Naive thymus-derived CD4-positive, alpha-beta T cell (primary cell): ENCODE results near the gene OGFOD2. TPM values are rescaled to one million over a fixed set of nuclear protein-coding genes. Genes with fewer than 3 reads are reported as not detected.

ENCODE experiments used
- ATAC-seq: fragments of 150-1000 bp; cut with Tn5 transposase; 2 replicates; pipeline ENCODE4 v1.10.0; 2021; ENCODE audit warnings: mild to moderate bottlenecking, moderate library complexity
- CTCF ChIA-PET: fragments of 350-600 bp; sonication (Branson Sonifier 250); formaldehyde crosslinking; loops from one replicate; lab custom pipeline; 2021; ENCODE audit warnings: antibody characterized with exemption; lab: Charles Lee
- POLR2A ChIA-PET: fragments of 350-600 bp; sonication (Branson Sonifier 250); formaldehyde crosslinking; loops from one replicate; lab custom pipeline; 2021; ENCODE audit warnings: antibody characterized with exemption, inconsistent platforms; lab: Charles Lee
- DNase-seq, 9 donors: peaks; one replicate each; pipeline versions ENCODE4 v3.0.0 to v3.0.0-alpha.2; 2020 to 2022; ENCODE audit warnings: mixed read lengths in 1 of 9
- H3K27ac ChIP-seq: one replicate; pipeline ENCODE4 v1.7.0; 2013; ENCODE audit warnings: mild to moderate bottlenecking, low read depth, low read length, moderate library complexity
- H3K27me3 ChIP-seq, 2 donors: one replicate each; pipeline ENCODE4 v1.7.0; 2013; ENCODE audit warnings: low read length in 2 of 2, mild to moderate bottlenecking in 2 of 2, moderate library complexity in 2 of 2; ENCODE audit not compliant: control insufficient read depth in 2 of 2, insufficient read depth in 2 of 2
- H3K36me3 ChIP-seq, 3 experiments: 1 replicate in 2 of 3; 2 replicates in 1 of 3; pipeline ENCODE4 v1.7.0; 2013; ENCODE audit warnings: low read length in 3 of 3, mild to moderate bottlenecking in 3 of 3, moderate library complexity in 1 of 3; ENCODE audit not compliant: insufficient read depth in 3 of 3, control insufficient read depth in 2 of 3
- H3K4me1 ChIP-seq, 2 donors: one replicate each; pipeline ENCODE4 v1.7.0; 2013; ENCODE audit warnings: low read length in 2 of 2, mild to moderate bottlenecking in 2 of 2, moderate library complexity in 1 of 2; ENCODE audit not compliant: control insufficient read depth in 2 of 2, insufficient read depth in 2 of 2
- H3K4me3 ChIP-seq: 2 replicates; pipeline ENCODE4 v1.7.0; 2013; ENCODE audit warnings: mild to moderate bottlenecking, low read length
- H3K9me3 ChIP-seq, 3 experiments: 1 replicate in 2 of 3; 2 replicates in 1 of 3; pipeline ENCODE4 v1.7.0; 2013; ENCODE audit warnings: low read length in 3 of 3; ENCODE audit not compliant: control insufficient read depth in 2 of 3
- H3K27ac Mint-ChIP-seq, 9 donors: one replicate each; pipeline ENCODE4 v1.8.0; 2020 to 2022; ENCODE audit warnings: mixed read lengths in 9 of 9, mild to moderate bottlenecking in 8 of 9, moderate library complexity in 5 of 9, inconsistent platforms in 2 of 9
- H3K27me3 Mint-ChIP-seq, 5 donors: one replicate each; pipeline ENCODE4 v1.8.0; 2021 to 2022; ENCODE audit warnings: mixed read lengths in 5 of 5, mild to moderate bottlenecking in 1 of 5
- H3K36me3 Mint-ChIP-seq, 5 donors: one replicate each; pipeline ENCODE4 v1.8.0; 2020 to 2022; ENCODE audit warnings: mixed read lengths in 5 of 5, mild to moderate bottlenecking in 3 of 5, inconsistent platforms in 1 of 5
- H3K4me1 Mint-ChIP-seq, 7 donors: one replicate each; pipeline ENCODE4 v1.8.0; 2020 to 2022; ENCODE audit warnings: mixed read lengths in 7 of 7, mild to moderate bottlenecking in 3 of 7, inconsistent platforms in 1 of 7
- H3K4me3 Mint-ChIP-seq, 10 donors: one replicate each; pipeline ENCODE4 v1.8.0; 2020 to 2022; ENCODE audit warnings: mild to moderate bottlenecking in 10 of 10, mixed read lengths in 10 of 10, moderate library complexity in 6 of 10, inconsistent platforms in 2 of 10
- H3K9me3 Mint-ChIP-seq, 11 donors: one replicate each; pipeline ENCODE4 v1.8.0; 2020 to 2022; ENCODE audit warnings: mixed read lengths in 11 of 11, mild to moderate bottlenecking in 4 of 11, inconsistent platforms in 1 of 11, moderate library complexity in 1 of 11
- intact Hi-C, 2 donors: fragments of 100-400 bp; cut with micrococcal nuclease; formaldehyde crosslinking; loops; one replicate each; pipeline ENCODE4 v1.15.1; 2023
- polyA plus RNA-seq, 2 donors: library from polyadenylated mRNA; unstranded; fragments of 300-500 nt; fragmentation: Illumina TruSeq; gene quantifications; one replicate each; pipeline ENCODE4 v1.2.3, GENCODE V29; 2021
- total RNA-seq, 6 experiments: library from RNA in 5 of 6; stranded (reverse) in 5 of 6; gene quantifications; 1 replicate in 5 of 6; 2 replicates in 1 of 6; pipeline ENCODE4 v1.2.3 and lab custom pipeline; 2021 to 2026

Gene OGFOD2
- total and polyA plus RNA-seq, 7 experiments from 2014 or later: 16.8 to 49.1 (median 21.7) TPM

DNA sequence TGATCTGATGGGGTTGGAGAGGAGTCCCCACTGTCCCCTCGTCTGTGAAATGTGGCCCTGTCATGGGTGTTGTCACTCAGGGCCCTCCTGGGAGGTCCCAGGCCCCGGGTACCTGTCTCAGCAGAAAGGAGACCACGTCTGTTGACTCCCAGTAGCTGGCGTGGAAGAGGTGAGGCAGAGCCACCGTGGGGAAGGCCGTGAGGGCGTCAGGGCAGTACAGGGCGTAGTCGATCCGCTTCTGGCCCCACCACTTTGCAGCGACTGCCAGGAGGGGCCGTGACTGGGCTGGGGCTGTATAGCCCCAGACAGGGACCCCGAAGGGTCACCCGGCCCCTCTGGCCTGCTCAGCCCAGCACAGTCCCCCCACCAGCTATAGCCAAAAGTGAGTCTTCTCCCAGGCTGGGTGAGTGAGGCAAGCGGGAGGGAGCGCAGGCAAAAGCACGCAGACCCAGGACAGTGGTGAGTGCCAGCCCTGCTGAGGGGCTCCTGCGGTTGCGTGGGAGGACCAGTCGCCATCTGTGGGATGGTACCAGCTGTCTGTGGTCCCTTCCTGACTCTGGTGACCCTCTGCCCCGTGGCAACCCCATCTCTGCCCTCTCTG is 13.7 kb downstream of the OGFOD2 start:
- Histone ChIP-seq H3K4me3 (no peak overlapping the region), H3K9me3 (no peaks in the 10 kb centered on the region), H3K27me3 (no peaks in the 10 kb centered on the region), H3K4me1 (no peaks in the 10 kb centered on the region), H3K36me3 (peaks cover 0 to 91% (median 11%) of the 10 kb centered on the region in 3 experiments), H3K27ac (no peak overlapping the region)
- ATAC-seq (no peak), DNase-seq (no peak)
- intact Hi-C loops: no loop called here
- Mint-ChIP-seq H3K27me3 (no peaks in the 10 kb centered on the region), H3K36me3 (peaks cover 0 to 11% (median 5%) of the 10 kb centered on the region in 5 donors), H3K9me3 (no peaks in the 10 kb centered on the region), H3K27ac (peak overlapping the region in 1 of 9 donors; percentile 43), H3K4me3 (no peak overlapping the region), H3K4me1 (peaks cover 8 to 16% (median 13%) of the 10 kb centered on the region in 7 donors)
- ChIA-PET POLR2A (no interaction called here), CTCF (no interaction called here)

DNA sequence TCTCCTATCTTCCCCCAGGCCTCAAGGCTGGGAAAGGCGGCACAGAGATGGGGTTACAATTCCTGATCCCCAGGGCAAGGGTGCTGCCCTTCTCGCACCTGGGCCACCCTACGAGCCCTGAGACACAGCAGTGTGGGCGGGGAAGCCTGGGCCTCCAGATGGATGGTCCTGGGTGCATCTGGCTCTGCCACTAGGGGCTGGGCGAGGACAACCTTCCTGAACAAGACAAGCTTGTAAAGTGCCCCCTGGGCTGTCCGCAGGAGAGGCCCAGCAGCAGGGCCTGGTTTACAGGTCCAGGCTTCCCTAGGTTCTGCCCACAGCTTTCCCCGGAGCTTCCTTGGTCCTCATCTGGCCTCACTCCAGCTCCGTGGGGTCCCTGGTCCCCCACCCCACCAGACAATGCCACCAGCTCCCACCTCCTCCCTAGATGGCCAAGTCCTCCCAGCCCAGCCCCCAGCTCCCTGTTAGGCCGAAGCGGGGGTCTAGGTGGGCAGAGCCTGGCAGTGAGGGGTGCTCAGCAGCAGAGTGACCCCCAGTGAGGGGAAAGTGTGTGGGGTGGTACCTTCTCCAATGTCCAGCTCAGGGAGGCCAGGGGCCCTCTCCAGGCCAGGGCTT is 14.3 kb downstream of the OGFOD2 start:
- Histone ChIP-seq H3K27ac (no peak overlapping the region), H3K27me3 (no peaks in the 10 kb centered on the region), H3K4me3 (no peak overlapping the region), H3K4me1 (no peaks in the 10 kb centered on the region), H3K9me3 (no peaks in the 10 kb centered on the region), H3K36me3 (peaks cover 0 to 88% (median 11%) of the 10 kb centered on the region in 3 experiments)
- Mint-ChIP-seq H3K4me3 (no peak overlapping the region), H3K27me3 (no peaks in the 10 kb centered on the region), H3K36me3 (peaks cover 0 to 11% (median 5%) of the 10 kb centered on the region in 5 donors), H3K4me1 (peaks cover 3 to 11% (median 8%) of the 10 kb centered on the region in 7 donors), H3K27ac (no peak overlapping the region), H3K9me3 (no peaks in the 10 kb centered on the region)
- DNase-seq (no peak), ATAC-seq (no peak)
- POLR2A ChIA-PET: interaction anchor here (0.9 kb wide), 1 partner anchor 244 kb away, joined by 3 read pairs; the partner anchor contains the start of genes MPHOSPH9 and MTRFR
- CTCF ChIA-PET: no interaction called here
- intact Hi-C loops: no loop called here

- Mint-ChIP-seq H3K9me3 (no peaks in the 10 kb centered on the region), H3K36me3 (peaks cover 0 to 9% (median 3%) of the 10 kb centered on the region in 5 donors), H3K4me3 (no peak overlapping the region), H3K27me3 (no peaks in the 10 kb centered on the region), H3K4me1 (peaks cover 0 to 5% (median 2%) of the 10 kb centered on the region in 7 donors), H3K27ac (no peak overlapping the region)
- no peaks in the 10 kb centered on the region for H3K27me3 ChIP-seq
- intact Hi-C loops: no loop called here
- DNase-seq: no peak
- POLR2A ChIA-PET: interaction anchor here (0.6 to 0.9 kb wide), 2 partner anchors 243 to 1521 kb away, joined by 3 read pairs; partner anchors contain the start of genes MPHOSPH9 and MTRFR
- H3K4me1 ChIP-seq: no peaks in the 10 kb centered on the region
- no peaks in the 10 kb centered on the region for H3K9me3 ChIP-seq
- ATAC-seq: no peak
- peaks cover 0 to 88% (median 11%) of the 10 kb centered on the region in 3 experiments for H3K36me3 ChIP-seq
- no peak overlapping the region for H3K4me3 ChIP-seq
- CTCF ChIA-PET: no interaction called here
- H3K27ac ChIP-seq: no peak overlapping the region
Observed at GRCh38 chr12:122989874-122990419, 14.9 kb downstream of the OGFOD2 start.

- POLR2A ChIA-PET: interaction anchor here (0.6 to 0.7 kb wide), 3 partner anchors 16 to 1980 kb away, joined by 3 read pairs; no protein-coding TSS in a partner anchor
- Histone ChIP-seq H3K36me3 (peaks cover 0 to 88% (median 11%) of the 10 kb centered on the region in 3 experiments), H3K27ac (no peak overlapping the region), H3K9me3 (no peaks in the 10 kb centered on the region), H3K4me3 (no peak overlapping the region), H3K27me3 (no peaks in the 10 kb centered on the region), H3K4me1 (no peaks in the 10 kb centered on the region)
- Mint-ChIP-seq H3K27ac (peak overlapping the region in 1 of 9 donors; percentile 62), H3K4me1 (no peaks in the 10 kb centered on the region), H3K27me3 (no peaks in the 10 kb centered on the region), H3K9me3 (no peaks in the 10 kb centered on the region), H3K36me3 (peaks cover 0 to 8% (median 0%) of the 10 kb centered on the region in 5 donors), H3K4me3 (no peak overlapping the region)
- no peak for ATAC-seq
- DNase-seq: no peak
- intact Hi-C loops: no loop called here
- CTCF ChIA-PET: no interaction called here
Observed at GRCh38 chr12:122990561-122990960, 15.5 kb downstream of the OGFOD2 start.

DNA sequence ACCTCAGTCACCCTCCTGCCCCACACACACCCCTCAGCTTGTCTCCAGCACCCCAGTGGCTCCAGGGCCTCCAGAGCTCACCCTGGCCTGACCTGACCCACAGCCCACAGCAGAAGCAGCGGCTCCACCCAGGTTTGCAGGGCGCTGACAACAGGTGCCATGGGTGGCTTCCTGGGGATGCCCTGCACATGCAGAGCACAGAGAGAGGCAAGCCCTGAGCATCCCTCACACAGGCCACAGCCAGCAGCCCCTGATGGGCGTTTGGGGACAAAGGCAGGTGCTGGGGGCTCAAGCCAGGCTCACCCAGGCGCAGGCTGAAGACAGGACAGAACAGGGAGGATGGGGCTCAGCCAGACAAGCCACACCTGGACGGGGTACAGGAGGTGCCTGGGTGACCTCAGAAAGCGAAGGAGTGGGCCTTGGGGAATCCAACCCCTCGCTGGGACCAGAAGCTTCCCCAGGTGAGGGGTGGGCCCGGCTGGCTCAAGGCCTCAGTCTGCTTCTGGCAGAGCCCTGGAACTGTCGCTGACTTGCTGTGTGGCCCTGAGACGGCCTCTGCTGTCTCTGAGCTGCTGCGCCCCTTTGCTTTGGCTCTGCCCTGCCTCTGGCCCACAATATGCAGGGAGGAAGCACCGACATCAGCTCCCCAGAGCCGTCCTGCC is 16.0 kb downstream of the OGFOD2 start:
- peaks cover 0 to 8% (median 0%) of the 10 kb centered on the region in 5 donors for H3K36me3 Mint-ChIP-seq
- Histone ChIP-seq H3K4me3 (no peak overlapping the region), H3K27me3 (no peaks in the 10 kb centered on the region), H3K4me1 (no peaks in the 10 kb centered on the region), H3K9me3 (no peaks in the 10 kb centered on the region), H3K36me3 (peaks cover 0 to 89% (median 11%) of the 10 kb centered on the region in 3 experiments), H3K27ac (no peak overlapping the region)
- no peaks in the 10 kb centered on the region for H3K27me3 Mint-ChIP-seq
- H3K4me1 Mint-ChIP-seq: no peaks in the 10 kb centered on the region
- ChIA-PET CTCF (no interaction called here), POLR2A (interaction anchor here (0.6 to 1.6 kb wide), 3 partner anchors 9 to 1981 kb away, joined by 3 read pairs; no protein-coding TSS in a partner anchor)
- peak overlapping the region in 2 of 9 donors; percentile 4 to 71 for H3K27ac Mint-ChIP-seq
- no peak for DNase-seq
- no peaks in the 10 kb centered on the region for H3K9me3 Mint-ChIP-seq
- intact Hi-C loops: no loop called here
- no peak overlapping the region for H3K4me3 Mint-ChIP-seq
- no peak for ATAC-seq

DNA sequence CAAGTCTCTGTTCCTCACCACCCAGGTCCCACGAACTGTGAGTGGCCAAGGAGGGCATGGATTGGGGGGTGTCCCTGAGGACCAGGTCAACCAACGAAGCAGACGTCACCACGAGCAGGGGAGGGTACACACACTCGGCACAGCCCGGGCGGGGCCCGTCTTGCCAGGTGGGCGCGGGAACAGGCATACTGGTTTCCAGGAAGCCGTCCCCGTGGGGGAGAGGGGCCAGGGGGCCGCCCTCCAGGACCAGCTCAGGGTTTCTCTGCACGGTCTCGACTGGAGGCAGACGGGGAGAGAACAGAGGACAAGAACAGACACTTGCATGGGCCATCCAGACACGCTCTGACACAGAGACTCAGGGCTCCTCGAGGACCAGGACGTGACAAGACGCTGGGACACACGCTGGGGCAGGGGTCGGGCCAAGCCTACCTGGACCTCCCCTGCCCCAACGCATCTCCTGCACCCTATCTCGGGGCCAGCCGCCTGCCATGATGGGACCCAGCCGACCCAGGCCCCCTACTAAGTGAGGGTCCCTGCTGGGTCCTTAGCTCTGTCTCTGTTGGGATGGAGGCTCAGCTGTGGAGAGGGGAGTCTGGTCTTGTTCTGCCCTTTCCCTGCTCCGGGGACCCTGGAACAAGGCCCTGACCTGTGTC is 16.7 kb downstream of the OGFOD2 start:
- Histone ChIP-seq H3K4me3 (no peak overlapping the region), H3K4me1 (no peaks in the 10 kb centered on the region), H3K27ac (no peak overlapping the region), H3K9me3 (no peaks in the 10 kb centered on the region), H3K27me3 (no peaks in the 10 kb centered on the region), H3K36me3 (peaks cover 0 to 89% (median 11%) of the 10 kb centered on the region in 3 experiments)
- H3K27me3 Mint-ChIP-seq: no peaks in the 10 kb centered on the region
- ChIA-PET POLR2A (interaction anchor here (1.3 to 1.6 kb wide), 2 partner anchors 9 to 10 kb away, joined by 3 read pairs; no protein-coding TSS in a partner anchor), CTCF (no interaction called here)
- no peak for ATAC-seq
- peaks cover 0 to 8% (median 0%) of the 10 kb centered on the region in 5 donors for H3K36me3 Mint-ChIP-seq
- H3K9me3 Mint-ChIP-seq: no peaks in the 10 kb centered on the region
- no peak for DNase-seq
- peak overlapping the region in 2 of 9 donors; percentile 4 to 38 for H3K27ac Mint-ChIP-seq
- intact Hi-C loops: no loop called here
- no peak overlapping the region for H3K4me3 Mint-ChIP-seq
- H3K4me1 Mint-ChIP-seq: no peaks in the 10 kb centered on the region
